HL-60 (cell line): ENCODE data around the gene SIGLEC10.
A peak's percentile ranks its signal among the peaks of the same experiment; 100 is the strongest.

Source experiments
- CTCF ChIP-seq: IDR thresholded peaks from one replicate; pipeline ENCODE4 v1.5.1; 2011; ENCODE audit warnings: low read length, control low read depth, inconsistent platforms; ENCODE audit not compliant: insufficient read depth
- POLR2AphosphoS5 ChIP-seq: IDR thresholded peaks from 2 replicates; pipeline ENCODE4 v1.6.1; 2012; ENCODE audit warnings: low read depth
- REST ChIP-seq: IDR thresholded peaks from 2 replicates; pipeline ENCODE4 v1.6.1; 2012; ENCODE audit warnings: low read depth; ENCODE audit not compliant: insufficient replicate concordance

GRCh38 chr19:51365211-51365964 is 52.1 kb downstream of the SIGLEC10 start:
- TF ChIP-seq CTCF (no peak), REST (no peak), POLR2AphosphoS5 (peak; percentile 27)
